Islet of Langerhans (tissue), 1 donor: ENCODE measurements around the gene ADGRB2.

Source experiments
- FAIRE-seq: peaks from one replicate; lab custom pipeline; 2011; peaks lifted over from hg19 to GRCh38; lab: Jason Lieb, UNC

The ADGRB2 gene

GRCh38 chr1:31677949-31678348 lies 86.2 kb downstream of the ADGRB2 start:
- no peak for FAIRE-seq

- FAIRE-seq, result no peak
These were observed 86.7 kb downstream of the ADGRB2 start for GRCh38 chr1:31677401-31677800.
